ENCODE data around the gene ZNF831.
A peak's percentile ranks its signal among the peaks of the same experiment; 100 is the strongest.

The ZNF831 gene

DNA sequence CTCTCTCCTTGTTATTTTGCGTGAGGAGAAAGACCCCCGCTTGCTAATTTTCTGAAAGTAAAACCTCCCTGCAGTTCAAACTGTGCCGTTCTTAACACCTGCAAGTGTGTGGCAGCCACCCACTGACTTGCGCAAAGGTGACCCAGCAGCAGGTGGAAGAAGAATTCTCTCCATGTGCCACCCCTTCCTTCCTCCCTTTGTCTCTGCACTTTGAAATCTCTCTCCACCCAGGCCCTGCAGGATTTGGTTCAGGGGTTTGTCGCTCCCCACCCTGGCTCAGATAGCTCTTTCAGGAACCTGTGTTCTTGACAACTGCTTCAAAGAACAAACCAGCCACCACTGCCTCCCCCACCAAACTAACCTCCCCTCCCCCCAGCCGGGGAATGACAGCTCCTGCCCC is 41.4 kb downstream of the ZNF831 start:
- FAIRE-seq (no peak), DNase-seq (ENCODE audit: insufficient read length, low spot score) (no peak)
- TF ChIP-seq CTCF (IDR thresholded peaks at IDR 0.05; ENCODE audit: insufficient read depth, missing control alignments), result no peak

GRCh38 chr20:59207235-59207634 is 43.6 kb downstream of the ZNF831 start:
- no peak for TF ChIP-seq CTCF (IDR thresholded peaks at IDR 0.05; ENCODE audit: insufficient read depth, missing control alignments)
- FAIRE-seq, result no peak
- no peak for DNase-seq (ENCODE audit: insufficient read length, low spot score)

DNA sequence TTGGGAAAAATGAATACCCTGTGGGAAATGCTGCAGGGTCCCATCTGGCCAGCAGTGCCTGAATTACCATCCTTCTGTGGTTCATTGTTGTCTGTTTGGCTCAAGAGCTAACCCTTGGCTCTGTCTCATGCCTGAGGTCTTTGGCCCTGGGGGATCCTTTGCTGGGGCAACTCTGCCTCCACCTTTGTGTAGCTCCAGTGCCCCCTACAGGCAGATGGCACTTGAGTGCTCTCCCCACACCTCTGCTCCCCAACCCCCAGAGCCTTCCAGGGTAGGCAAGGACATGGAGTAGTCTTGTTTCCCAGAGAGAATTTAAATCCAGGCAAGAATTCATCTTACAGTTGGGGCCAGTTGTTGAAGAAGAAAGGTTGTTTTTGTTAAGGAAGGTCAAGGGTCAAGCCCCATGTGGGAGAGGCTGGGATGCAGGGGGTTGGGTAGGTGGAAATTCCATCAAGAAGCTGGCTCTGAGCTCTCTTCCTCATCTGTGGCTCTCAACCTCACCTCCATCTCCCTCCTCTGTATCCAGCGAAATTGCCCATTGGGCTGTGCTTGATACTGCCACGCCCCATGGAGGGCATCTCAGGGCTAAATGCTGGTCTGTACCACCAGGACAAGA is 44.2 kb downstream of the ZNF831 start:
- FAIRE-seq, result no peak
- TF ChIP-seq CTCF (IDR thresholded peaks at IDR 0.05; ENCODE audit: insufficient read depth, missing control alignments), result peak; percentile 53
- DNase-seq (ENCODE audit: insufficient read length, low spot score), result no peak

DNA sequence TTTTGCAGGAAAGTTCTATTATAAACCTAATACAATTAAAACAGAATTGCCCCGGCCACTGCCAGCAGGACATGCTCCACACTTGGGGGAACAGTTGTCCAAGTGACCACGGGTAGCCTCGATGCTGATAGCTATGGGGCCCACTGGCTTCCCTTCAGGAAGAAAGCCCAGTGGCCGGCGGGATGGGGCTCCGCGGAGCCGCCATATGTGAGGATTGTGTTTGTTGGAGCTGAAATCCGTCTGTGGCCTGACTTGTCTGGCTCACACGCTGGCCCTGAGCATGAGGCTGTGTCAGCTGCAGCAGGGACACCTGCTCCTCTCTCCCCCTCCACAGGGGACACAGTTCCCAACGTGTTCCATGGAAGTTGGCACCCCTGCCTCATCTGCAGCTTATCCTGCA is 46.6 kb downstream of the ZNF831 start:
- DNase-seq (ENCODE audit: insufficient read length, low spot score) (no peak), FAIRE-seq (no peak)
- no peak for TF ChIP-seq CTCF (IDR thresholded peaks at IDR 0.05; ENCODE audit: insufficient read depth, missing control alignments)

GRCh38 chr20:59211208-59211765 is 47.7 kb downstream of the ZNF831 start:
- FAIRE-seq (no peak), DNase-seq (ENCODE audit: insufficient read length, low spot score) (no peak)
- TF ChIP-seq CTCF (IDR thresholded peaks at IDR 0.05; ENCODE audit: insufficient read depth, missing control alignments), result no peak

- no peak for DNase-seq (ENCODE audit: insufficient read length, low spot score)
- no peak for TF ChIP-seq CTCF (IDR thresholded peaks at IDR 0.05; ENCODE audit: insufficient read depth, missing control alignments)
- FAIRE-seq, result no peak
Measured at GRCh38 chr20:59214073-59214472, 50.5 kb downstream of the ZNF831 start.
